MCF 10A (cell line): ENCODE measurements around the gene KIF22. TPM values are rescaled to one million over a fixed set of nuclear protein-coding genes. Genes with fewer than 3 reads are reported as not detected.
"Not testable (repeated sequence)": the region's sequence is repeated elsewhere in the genome, so short reads cannot be mapped to it uniquely, and the experiment has no call there.

Experiments used
- BruUV-seq: library from RNA; stranded (reverse); fragments of 400-500 nt; replicated peaks from 2 replicates; lab custom pipeline; 2021; lab: Mats Ljungman, UMichigan
- CTCF ChIA-PET: fragments of 300-600 bp; sonication (Branson Sonifier 250); formaldehyde crosslinking; extraction: SDS; loops from one replicate; lab custom pipeline; 2021; ENCODE audit warnings: antibody characterized with exemption, inconsistent platforms; lab: Yijun Ruan, JAX
- POLR2A ChIA-PET: fragments of 300-600, 350-650 bp; sonication (Branson Sonifier 250); formaldehyde crosslinking; extraction: SDS; loops from one replicate; lab custom pipeline; 2020; ENCODE audit warnings: antibody characterized with exemption, inconsistent platforms; lab: Yijun Ruan, JAX
- DNase-seq: peaks from one replicate; pipeline ENCODE4 v3.0.0-alpha.2; 2018; ENCODE audit not compliant: unreplicated experiment
- H3K27ac Mint-ChIP-seq: one replicate; pipeline ENCODE4 v1.8.0; 2022; ENCODE audit warnings: mild to moderate bottlenecking, low read depth, mixed read lengths; ENCODE audit not compliant: unreplicated experiment
- H3K27me3 Mint-ChIP-seq: one replicate; pipeline ENCODE4 v1.8.0; 2022; ENCODE audit warnings: mixed read lengths; ENCODE audit not compliant: insufficient read depth, unreplicated experiment
- H3K36me3 Mint-ChIP-seq: one replicate; pipeline ENCODE4 v1.8.0; 2022; ENCODE audit warnings: mild to moderate bottlenecking, moderate library complexity, mixed read lengths; ENCODE audit not compliant: insufficient read depth, unreplicated experiment
- H3K4me1 Mint-ChIP-seq: one replicate; pipeline ENCODE4 v1.8.0; 2022; ENCODE audit warnings: mixed read lengths; ENCODE audit not compliant: insufficient read depth, unreplicated experiment
- H3K4me3 Mint-ChIP-seq: one replicate; pipeline ENCODE4 v1.8.0; 2022; ENCODE audit warnings: mild to moderate bottlenecking, moderate library complexity, mixed read lengths; ENCODE audit not compliant: unreplicated experiment
- H3K9me3 Mint-ChIP-seq: one replicate; pipeline ENCODE4 v1.8.0; 2022; ENCODE audit warnings: mixed read lengths; ENCODE audit not compliant: unreplicated experiment
- CTCF ChIP-seq: fragments of 200-600 bp; IDR thresholded peaks from one replicate; pipeline ENCODE4 v1.8.0; 2022; ENCODE audit warnings: antibody characterized with exemption, mild to moderate bottlenecking; ENCODE audit not compliant: unreplicated experiment
- intact Hi-C: fragments of 100-400 bp; cut with micrococcal nuclease; formaldehyde crosslinking; loops from 2 replicates; pipeline ENCODE4 v1.14.1; 2022
- total RNA-seq: library from RNA; stranded (reverse); gene quantifications from 2 replicates; pipeline ENCODE4 v1.2.3, GENCODE V29; 2022

The KIF22 gene
- total RNA-seq, 1 experiment from 2014 or later: 53.8 TPM

GRCh38 chr16:29747947-29748759, 42.4 kb upstream of the KIF22 start:
- H3K27me3 Mint-ChIP-seq: peaks cover 11% of the 10 kb centered on the region
- no peak overlapping the region for H3K4me3 Mint-ChIP-seq
- H3K4me1 Mint-ChIP-seq: no peaks in the 10 kb centered on the region
- peaks cover 8% of the 10 kb centered on the region for H3K36me3 Mint-ChIP-seq
- no peak for TF ChIP-seq CTCF
- no peak for DNase-seq
- intact Hi-C loops: no loop called here
- H3K27ac Mint-ChIP-seq: no peak overlapping the region
- CTCF ChIA-PET: interaction anchor here (0.6 to 1.0 kb wide), 2 partner anchors 9 to 24 kb away, joined by 3 to 4 read pairs; no protein-coding TSS in a partner anchor
- no peaks in the 10 kb centered on the region for H3K9me3 Mint-ChIP-seq
- POLR2A ChIA-PET: no interaction called here
- no TSS peak for BruUV-seq

- H3K9me3 Mint-ChIP-seq, BruUV-seq, H3K27ac Mint-ChIP-seq, intact Hi-C loops, POLR2A ChIA-PET, H3K4me1 Mint-ChIP-seq, DNase-seq, H3K36me3 Mint-ChIP-seq, H3K4me3 Mint-ChIP-seq: not testable (repeated sequence)
- CTCF ChIA-PET: interaction anchor here (0.6 to 1.0 kb wide), 2 partner anchors 10 to 335 kb away, joined by 3 to 4 read pairs; no protein-coding TSS in a partner anchor
- peaks cover 11% of the 10 kb centered on the region for H3K27me3 Mint-ChIP-seq
These were observed 41.8 kb upstream of the KIF22 start for GRCh38 chr16:29748760-29749149.

GRCh38 chr16:29753516-29753915, 37.0 kb upstream of the KIF22 start:
- ChIA-PET CTCF (interaction anchor here (0.6 kb wide), 1 partner anchor 21 kb away, joined by 3 read pairs; no protein-coding TSS in a partner anchor), POLR2A (no interaction called here)
- no peaks in the 10 kb centered on the region for H3K9me3 Mint-ChIP-seq
- no TSS peak for BruUV-seq
- no peak overlapping the region for H3K27ac Mint-ChIP-seq
- no peaks in the 10 kb centered on the region for H3K4me1 Mint-ChIP-seq
- intact Hi-C loops: no loop called here
- H3K36me3 Mint-ChIP-seq: no peaks in the 10 kb centered on the region
- H3K4me3 Mint-ChIP-seq: no peak overlapping the region
- TF ChIP-seq CTCF: no peak
- DNase-seq: no peak
- H3K27me3 Mint-ChIP-seq: no peaks in the 10 kb centered on the region

- H3K9me3 Mint-ChIP-seq: no peaks in the 10 kb centered on the region
- BruUV-seq: no TSS peak
- no peak overlapping the region for H3K27ac Mint-ChIP-seq
- H3K27me3 Mint-ChIP-seq: no peaks in the 10 kb centered on the region
- H3K36me3 Mint-ChIP-seq: no peaks in the 10 kb centered on the region
- no peaks in the 10 kb centered on the region for H3K4me1 Mint-ChIP-seq
- no peak for TF ChIP-seq CTCF
- no peak overlapping the region for H3K4me3 Mint-ChIP-seq
- intact Hi-C loops: no loop called here
- POLR2A ChIA-PET: no interaction called here
- CTCF ChIA-PET: interaction anchor here (0.6 to 1.3 kb wide), 3 partner anchors 27 to 276 kb away, joined by 3 to 6 read pairs (median 6); no protein-coding TSS in a partner anchor
- DNase-seq: no peak
These were observed 33.9 kb upstream of the KIF22 start for GRCh38 chr16:29756654-29757053.

- H3K36me3 Mint-ChIP-seq, H3K27me3 Mint-ChIP-seq, BruUV-seq, H3K4me1 Mint-ChIP-seq, H3K4me3 Mint-ChIP-seq, DNase-seq, H3K9me3 Mint-ChIP-seq, POLR2A ChIA-PET, H3K27ac Mint-ChIP-seq, intact Hi-C loops: not testable (repeated sequence)
- CTCF ChIA-PET: interaction anchor here (0.6 to 1.3 kb wide), 3 partner anchors 28 to 275 kb away, joined by 3 to 6 read pairs (median 6); no protein-coding TSS in a partner anchor
These were observed 33.5 kb upstream of the KIF22 start for GRCh38 chr16:29757086-29757485.
